NCI-H2196 (cell line): ENCODE results near the gene PSD4.

Experiments used
- DNase-seq: peaks from one replicate; lab custom pipeline; 2025; ENCODE audit not compliant: unreplicated experiment; lab: John Stamatoyannopoulos, UW

The PSD4 gene

DNA sequence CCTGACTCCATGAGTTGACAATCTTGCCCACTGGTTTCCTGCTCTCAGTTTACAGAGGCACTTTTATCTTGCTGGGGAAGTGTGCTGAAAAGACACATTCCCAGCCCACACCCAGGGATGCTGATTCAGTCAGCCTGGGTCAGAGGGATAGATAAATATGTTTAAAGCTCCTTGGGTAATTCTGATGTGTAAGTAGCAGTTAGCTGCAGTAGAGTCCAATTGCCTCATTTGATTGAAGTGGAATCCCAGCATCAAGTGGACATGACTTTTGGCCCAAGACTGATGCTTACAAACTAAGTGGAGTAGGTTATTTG, 29.4 kb downstream of the PSD4 start:
- no peak for DNase-seq

DNA sequence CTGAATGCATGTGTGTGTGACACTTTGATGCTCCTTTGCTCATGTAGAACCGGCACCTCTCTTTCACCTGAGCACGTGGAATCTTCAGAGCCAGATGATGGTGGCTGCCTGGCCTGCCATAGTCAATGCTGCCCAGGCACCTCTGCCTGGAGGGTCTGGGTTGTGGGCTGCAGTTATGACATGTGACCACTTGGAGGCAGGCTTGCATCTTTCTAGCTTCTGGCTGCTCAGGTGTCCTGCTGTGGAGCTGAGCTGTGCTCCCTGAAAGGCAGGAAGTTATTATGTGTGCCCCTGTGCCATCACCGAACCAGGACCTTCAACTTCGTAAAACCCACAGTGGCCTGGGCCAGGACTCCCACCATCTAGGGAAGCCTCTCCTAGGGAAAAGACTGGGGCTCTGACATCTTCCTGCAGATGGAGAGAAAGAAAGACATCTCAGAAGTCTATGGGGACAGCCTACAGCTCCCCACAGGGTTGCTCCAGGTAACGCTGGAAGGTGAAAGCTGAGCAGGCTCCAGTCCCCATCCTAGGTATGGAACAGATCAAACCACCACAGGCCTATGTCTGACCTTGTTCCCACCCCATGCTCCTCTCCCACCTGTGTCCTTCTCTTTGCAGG, 30.2 kb downstream of the PSD4 start:
- DNase-seq = peak; percentile 75

DNA sequence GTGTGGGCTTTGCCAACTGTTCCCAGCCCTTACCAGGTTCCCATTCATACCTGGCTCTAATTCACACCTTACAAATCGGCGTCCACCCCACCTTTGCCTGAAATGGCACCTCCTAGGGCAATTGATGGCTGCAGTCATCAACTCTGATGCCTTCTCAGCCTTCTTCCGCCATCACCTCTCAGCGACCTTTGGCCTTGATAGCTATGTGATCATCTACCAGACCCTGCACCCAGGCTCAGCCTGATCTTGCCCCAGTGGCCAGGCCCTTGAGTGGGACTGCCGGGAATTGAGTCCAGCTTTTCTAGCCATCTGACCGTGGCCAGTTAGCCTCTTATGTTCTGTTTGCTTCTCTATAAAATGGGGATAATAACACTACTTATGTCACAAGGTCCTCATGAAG, 32.5 kb downstream of the PSD4 start:
- DNase-seq = peak; percentile 38

GRCh38 chr2:113207021-113207420, 33.2 kb downstream of the PSD4 start:
- DNase-seq = no peak

DNA sequence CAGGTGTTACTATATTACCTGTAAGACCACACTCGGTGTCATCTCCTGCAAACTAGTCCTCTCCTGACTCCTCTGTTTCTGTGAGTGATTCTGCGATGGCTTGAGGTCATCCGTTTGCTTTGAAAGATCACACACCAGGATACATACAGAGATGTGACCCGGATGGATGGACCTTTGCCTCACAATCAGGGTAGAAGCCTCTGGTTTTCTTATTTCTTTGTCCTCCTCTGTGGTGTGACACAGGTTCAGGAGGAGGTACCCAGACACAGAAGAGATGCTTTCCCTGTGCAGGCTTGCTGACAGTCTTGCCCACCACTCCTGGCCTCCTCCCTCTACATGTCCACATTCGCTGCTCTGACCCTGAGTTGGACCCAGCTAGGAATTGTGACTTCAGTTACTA, 34.6 kb downstream of the PSD4 start:
- DNase-seq = no peak

DNA sequence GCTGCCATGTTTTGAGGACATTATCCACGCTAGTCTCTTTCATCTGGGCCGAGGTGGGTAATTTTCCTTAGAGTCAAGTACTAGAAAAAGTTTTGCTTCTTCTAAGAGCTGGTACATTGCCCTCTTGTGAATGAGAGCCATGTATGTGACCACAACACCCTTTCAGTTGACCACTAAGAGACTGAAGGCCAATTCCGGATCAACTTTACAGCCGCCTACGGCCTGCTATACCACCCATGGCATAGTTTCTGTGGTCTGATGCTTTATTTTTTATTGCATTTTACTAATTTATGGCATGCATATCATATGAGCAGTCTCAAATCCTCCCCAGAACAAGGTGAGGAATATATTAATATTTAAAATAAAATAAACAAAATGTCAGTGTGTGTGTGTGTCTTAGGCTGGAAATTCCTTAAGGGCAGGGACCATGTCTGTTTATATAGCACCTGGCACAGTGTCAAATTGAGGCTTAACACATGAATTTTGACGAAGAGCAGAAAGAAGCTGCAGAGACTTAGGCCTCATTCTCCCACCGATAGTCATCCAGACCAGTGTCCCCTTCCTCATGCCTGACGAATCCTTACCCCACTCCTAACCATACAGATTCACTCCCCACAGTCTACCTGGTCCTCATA, 35.4 kb downstream of the PSD4 start:
- DNase-seq = no peak

DNA sequence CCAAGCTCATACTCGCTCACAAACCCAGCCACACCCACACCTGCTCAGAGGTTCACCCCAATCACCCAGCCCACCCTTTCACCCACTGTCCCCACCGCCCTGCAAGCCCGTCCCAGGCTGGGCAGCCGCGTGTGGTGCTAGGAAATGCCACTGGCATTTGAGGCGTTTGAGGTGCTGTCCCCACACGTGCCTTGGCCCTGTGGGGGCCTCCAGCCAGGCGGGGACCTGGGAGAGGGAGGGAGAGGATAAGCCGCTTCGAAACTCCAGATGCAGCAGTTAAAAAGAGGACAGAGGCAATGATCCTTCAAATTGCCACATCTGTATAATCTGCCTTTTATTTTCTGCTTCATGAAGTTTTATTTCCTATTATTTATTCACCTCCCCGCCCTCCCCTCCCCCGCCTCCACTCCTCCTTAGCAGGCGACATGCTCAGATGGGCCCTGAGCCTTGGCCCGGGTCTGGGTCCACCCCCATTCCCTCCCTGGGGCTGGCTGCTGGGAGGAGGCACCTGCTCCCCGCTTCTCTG, 35.9 kb downstream of the PSD4 start:
- no peak for DNase-seq

GRCh38 chr2:113211226-113212105, 37.7 kb downstream of the PSD4 start:
- no peak for DNase-seq

- no peak for DNase-seq
These were observed 38.7 kb downstream of the PSD4 start for GRCh38 chr2:113212245-113213060.

GRCh38 chr2:113213061-113213930, 39.5 kb downstream of the PSD4 start:
- no peak for DNase-seq

DNA sequence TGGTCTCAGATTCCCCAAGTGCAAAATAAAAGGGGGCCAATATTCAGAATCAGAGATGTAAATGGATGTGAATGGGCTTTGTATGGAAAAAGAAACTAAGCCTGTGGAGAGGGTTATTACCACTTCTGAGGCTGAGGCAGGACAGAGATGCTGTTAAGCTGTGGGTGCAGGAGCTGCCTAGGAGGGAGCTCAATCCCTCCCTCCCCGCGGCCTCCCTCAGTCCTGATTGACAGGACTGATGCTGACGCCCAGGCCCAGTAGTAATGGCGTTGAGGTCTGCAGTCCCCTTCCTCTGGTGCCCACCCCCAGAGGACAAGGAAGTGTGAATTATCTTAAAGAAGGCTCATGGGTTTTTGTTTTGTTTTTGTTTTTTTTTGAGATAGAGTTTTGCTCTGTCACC, 40.4 kb downstream of the PSD4 start:
- no peak for DNase-seq

DNA sequence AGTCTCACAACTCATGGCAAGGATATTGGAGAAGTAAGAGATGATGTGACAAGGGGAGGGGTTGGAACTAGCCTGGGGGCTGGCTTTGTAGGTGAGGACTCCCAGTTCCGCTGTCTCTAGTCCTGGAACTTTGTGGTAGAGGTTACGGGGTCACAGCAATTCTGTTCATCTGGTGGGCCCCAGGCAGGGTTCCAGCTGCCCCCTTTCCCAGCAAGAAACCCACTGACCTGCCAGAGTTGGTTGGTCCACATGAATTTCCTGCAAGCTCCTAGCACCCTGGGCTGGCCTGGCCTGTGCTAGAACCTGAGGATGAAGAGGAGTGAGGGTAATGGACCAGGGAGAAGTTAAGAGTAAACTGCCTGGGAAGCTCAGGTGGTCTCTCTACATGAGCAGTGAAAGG, 41.3 kb downstream of the PSD4 start:
- no peak for DNase-seq

DNA sequence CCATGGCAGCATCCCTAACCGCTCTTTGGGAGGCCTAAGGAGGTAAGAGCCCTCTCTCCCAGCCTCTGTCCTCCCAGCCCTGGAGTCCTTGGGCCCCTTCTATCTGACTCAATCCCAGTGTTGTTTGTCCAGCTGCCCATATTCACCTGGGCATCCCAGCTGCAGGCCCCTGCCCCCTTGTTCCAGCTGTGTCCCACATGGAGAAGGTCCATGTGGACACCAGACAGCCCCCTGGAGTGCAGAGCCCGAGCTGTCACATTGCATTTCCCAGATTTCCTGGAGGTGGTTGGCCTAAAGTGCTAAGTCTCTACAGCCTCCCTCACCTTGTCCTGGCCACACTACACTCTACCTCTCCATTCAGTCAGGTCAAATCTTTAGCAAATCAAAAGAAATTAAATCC, 42.5 kb downstream of the PSD4 start:
- DNase-seq = no peak

GRCh38 chr2:113216891-113217454, 43.2 kb downstream of the PSD4 start:
- no peak for DNase-seq

GRCh38 chr2:113217455-113218282, 43.9 kb downstream of the PSD4 start:
- DNase-seq = no peak

- DNase-seq = no peak
These were observed 44.7 kb downstream of the PSD4 start for GRCh38 chr2:113218283-113219091.

DNA sequence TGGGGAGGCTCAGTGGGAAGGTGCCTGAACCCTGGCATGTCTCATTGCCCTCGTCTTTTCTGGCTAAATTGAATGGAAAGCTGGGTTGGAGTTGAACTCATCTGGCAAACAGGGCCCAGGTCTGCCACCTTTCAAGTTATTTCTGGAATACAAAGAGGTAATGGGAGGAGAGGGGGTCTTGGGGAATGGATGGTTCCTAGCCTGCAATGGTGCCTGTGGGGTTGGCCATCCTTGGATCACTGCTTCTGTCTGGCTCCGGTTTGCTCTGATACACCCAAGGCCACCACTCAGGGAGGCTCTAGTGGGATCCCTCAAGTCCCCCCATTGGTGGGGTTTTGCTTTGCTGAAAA, 45.3 kb downstream of the PSD4 start:
- DNase-seq = no peak

DNA sequence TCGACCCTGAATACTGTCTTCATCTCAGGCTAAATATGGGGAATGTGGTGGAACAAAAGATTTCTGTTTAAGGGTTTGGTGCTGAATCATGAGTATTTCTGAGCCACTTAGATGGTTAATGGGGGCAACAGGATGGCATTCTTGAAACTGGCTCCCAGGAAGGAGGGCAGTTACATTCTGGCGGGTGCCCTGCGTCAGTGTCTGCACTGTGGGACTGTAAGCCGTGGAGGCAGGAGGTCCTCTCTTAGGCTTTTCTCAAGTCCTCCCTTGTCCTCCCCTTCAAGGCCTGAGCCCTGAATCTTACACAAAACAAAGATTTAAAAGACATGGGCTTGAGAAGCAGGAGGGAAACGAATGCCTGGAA, 45.7 kb downstream of the PSD4 start:
- DNase-seq = no peak
